Small intestine (tissue), 7 donors: Measurements from ENCODE around the gene MCF2. TPM values are rescaled to one million over a fixed set of nuclear protein-coding genes. Genes with fewer than 3 reads are reported as not detected.
"Not testable (repeated sequence)": the region's sequence is repeated elsewhere in the genome, so short reads cannot be mapped to it uniquely, and the experiment has no call there.

ENCODE experiments used
- DNase-seq, 2 donors: peaks; one replicate each; pipeline versions ENCODE4 v3.0.0 to v3.0.0-alpha.2; 2013
- FAIRE-seq: peaks from 2 replicates; lab custom pipeline; 2012; peaks lifted over from hg19 to GRCh38; lab: Jason Lieb, UNC
- H3K27ac ChIP-seq, 3 donors: one replicate each; pipeline ENCODE4 v1.5.1; 2013; ENCODE audit warnings: low read length in 2 of 3, mild to moderate bottlenecking in 2 of 3, control low read depth in 1 of 3, inconsistent platforms in 1 of 3, low read depth in 1 of 3, moderate library complexity in 1 of 3
- H3K27me3 ChIP-seq, 3 donors: one replicate each; pipeline ENCODE4 v1.6.1; 2013; ENCODE audit warnings: low read length in 3 of 3, inconsistent platforms in 1 of 3; ENCODE audit not compliant: control insufficient read depth in 3 of 3, insufficient read depth in 3 of 3
- H3K36me3 ChIP-seq, 3 donors: one replicate each; pipeline ENCODE4 v1.6.1; 2013; ENCODE audit warnings: low read length in 3 of 3, inconsistent platforms in 1 of 3, low read depth in 1 of 3, mild to moderate bottlenecking in 1 of 3, moderate library complexity in 1 of 3; ENCODE audit not compliant: control insufficient read depth in 3 of 3, insufficient read depth in 2 of 3
- H3K4me1 ChIP-seq, 3 donors: one replicate each; pipeline ENCODE4 v1.6.1; 2013; ENCODE audit warnings: low read length in 2 of 3, inconsistent platforms in 1 of 3, low read depth in 1 of 3, mild to moderate bottlenecking in 1 of 3, moderate library complexity in 1 of 3; ENCODE audit not compliant: control insufficient read depth in 3 of 3, insufficient read depth in 2 of 3
- H3K4me3 ChIP-seq, 3 donors: one replicate each; pipeline ENCODE4 v1.5.1; 2013; ENCODE audit warnings: low read length in 3 of 3, control low read depth in 1 of 3, inconsistent platforms in 1 of 3, low read depth in 1 of 3, mild to moderate bottlenecking in 1 of 3, moderate library complexity in 1 of 3
- H3K9me3 ChIP-seq, 2 donors: one replicate each; pipeline ENCODE4 v1.6.1; 2013; ENCODE audit warnings: low read depth in 1 of 2, low read length in 1 of 2; ENCODE audit not compliant: control insufficient read depth in 2 of 2, insufficient read depth in 1 of 2
- WGBS, 3 donors: extraction: QIAGEN DNeasy Blood & Tissue Kit; methylation state at CpG; one replicate each; pipeline ENCODE4 v1.1.7; 2013; 5-methylcytosine and 5-hydroxymethylcytosine counted together
- polyA plus RNA-seq, 4 donors: library from polyadenylated mRNA; stranded (reverse) in 3 of 4; unstranded in 1 of 4; fragments of 200-250 nt in 3 of 4; fragments of 120-200 nt in 1 of 4; gene quantifications; one replicate each; pipeline versions ENCODE4 v1.2.1 to v1.2.3, GENCODE V29; 2013
- donor health status: healthy with polysubstance abuse.
- donor health status: control.
- donor health status: control.
- donor health status: Bipolar disorder and iron deficiency.
- donor health status: healthy.

MCF2 gene
- polyA plus RNA-seq, 4 donors = 0.06 to 0.21 TPM; not detected in 2

DNA sequence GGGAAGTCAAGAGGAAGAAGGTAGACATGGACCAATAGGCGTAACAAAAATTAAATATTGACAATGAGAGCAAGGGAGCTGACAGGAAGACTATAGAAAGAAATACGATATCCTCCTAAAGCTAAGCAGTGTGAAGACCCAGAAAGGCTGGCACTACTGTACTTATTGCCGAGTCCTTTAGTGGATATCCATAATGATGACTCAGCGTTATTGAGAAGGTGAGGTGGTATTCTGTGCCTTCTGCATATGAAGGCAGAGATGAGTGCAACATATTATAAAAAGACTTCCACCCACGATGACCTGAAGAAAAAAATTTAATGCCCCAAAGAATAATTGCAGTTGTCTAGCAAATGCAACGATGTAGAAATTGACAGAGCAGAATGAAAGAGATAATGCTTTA is 13.0 kb upstream of the MCF2 start:
- Histone ChIP-seq H3K4me3 (no peak overlapping the region), H3K9me3 (no peaks in the 10 kb centered on the region), H3K27me3 (no peaks in the 10 kb centered on the region), H3K36me3 (peaks cover 0 to 2% (median 0%) of the 10 kb centered on the region in 3 donors), H3K4me1 (no peaks in the 10 kb centered on the region), H3K27ac (no peak overlapping the region)
- no peak for FAIRE-seq
- no peak for DNase-seq
- WGBS, 3 donors = 84 to 90% (median 88%) methylated on average over 6 of the region's 6 CpGs

DNA sequence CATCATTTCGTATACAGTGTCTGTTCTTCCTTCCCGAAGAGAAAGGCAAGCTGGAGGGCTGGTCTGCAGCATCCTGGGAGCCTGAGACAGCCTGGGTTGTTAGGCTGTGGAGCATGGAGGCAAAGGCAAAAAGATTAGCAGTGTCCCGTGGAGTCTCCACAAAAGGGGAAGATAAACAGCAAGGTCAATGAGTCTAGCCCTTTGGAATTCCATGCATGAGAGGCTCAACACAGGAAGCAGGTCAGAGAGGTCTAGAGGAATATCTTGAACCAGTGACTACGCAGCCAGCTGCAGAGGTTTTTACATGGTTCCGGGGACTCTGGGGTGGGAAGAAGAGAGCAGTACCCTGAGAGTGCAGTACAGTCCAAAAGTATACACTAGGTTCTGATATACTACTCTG is 12.2 kb upstream of the MCF2 start:
- FAIRE-seq (no peak), DNase-seq (no peak)
- H3K4me1 ChIP-seq = no peaks in the 10 kb centered on the region
- WGBS, 3 donors = 52 to 68% (median 63%) methylated on average over 5 of the region's 5 CpGs
- H3K27me3 ChIP-seq = no peaks in the 10 kb centered on the region
- no peaks in the 10 kb centered on the region for H3K9me3 ChIP-seq
- H3K36me3 ChIP-seq = peaks cover 0 to 2% (median 0%) of the 10 kb centered on the region in 3 donors
- H3K4me3 ChIP-seq = no peak overlapping the region
- H3K27ac ChIP-seq = no peak overlapping the region

DNA sequence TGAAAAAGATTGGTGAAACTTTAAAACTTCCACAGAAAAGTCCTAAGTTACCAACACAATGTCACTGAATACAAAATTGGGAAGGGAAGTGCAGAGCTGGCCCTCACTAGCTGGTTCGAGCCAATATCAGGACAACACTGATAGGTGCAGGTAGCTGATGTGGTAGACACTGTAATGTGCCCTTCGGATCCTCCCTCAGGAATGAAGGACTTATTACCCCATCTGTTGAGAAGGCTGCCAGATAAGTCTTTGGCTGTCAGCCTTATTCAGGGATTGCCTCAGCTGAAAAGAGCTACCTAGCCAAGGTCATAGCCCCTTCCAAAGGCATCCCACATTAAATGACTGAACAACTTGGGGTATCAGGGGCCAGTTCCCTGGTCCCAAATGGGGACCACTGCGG is 5.3 kb downstream of the MCF2 start:
- 79 to 95% (median 84%) methylated on average over 3 of the region's 3 CpGs for WGBS, 3 donors
- Histone ChIP-seq H3K4me3 (no peak overlapping the region), H3K4me1 (no peaks in the 10 kb centered on the region), H3K27ac (no peak overlapping the region), H3K36me3 (no peaks in the 10 kb centered on the region), H3K27me3 (no peaks in the 10 kb centered on the region), H3K9me3 (no peaks in the 10 kb centered on the region)
- FAIRE-seq (no peak), DNase-seq (no peak)

DNA sequence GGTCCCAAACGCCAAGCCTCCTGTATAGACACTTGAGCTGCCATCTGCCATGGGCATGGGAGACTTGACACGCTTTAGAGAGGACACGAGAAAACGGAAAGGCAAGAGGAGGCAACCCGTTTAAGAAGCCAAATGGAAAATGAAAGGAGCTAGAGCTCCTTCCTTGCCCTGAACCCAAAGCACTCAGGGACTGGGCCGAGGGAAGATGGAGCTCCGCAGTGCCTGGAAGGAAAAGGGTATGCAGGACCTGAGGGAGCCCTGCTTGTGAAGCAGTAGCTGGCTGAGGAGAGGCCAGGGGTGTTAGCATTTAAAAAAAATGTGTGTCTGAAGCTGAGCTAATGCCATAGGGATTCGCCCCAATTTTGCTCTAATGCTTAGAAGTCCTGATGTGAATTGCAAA is 15.1 kb downstream of the MCF2 start:
- Histone ChIP-seq H3K27ac (no peak overlapping the region), H3K9me3 (no peaks in the 10 kb centered on the region), H3K27me3 (peaks cover 0 to 13% (median 5%) of the 10 kb centered on the region in 3 donors), H3K4me3 (no peak overlapping the region), H3K36me3 (no peaks in the 10 kb centered on the region), H3K4me1 (no peaks in the 10 kb centered on the region)
- 35 to 53% (median 39%) methylated on average over 8 of the region's 8 CpGs for WGBS, 3 donors
- FAIRE-seq = no peak
- peak in 1 of 2 donors; percentile 1 for DNase-seq

DNA sequence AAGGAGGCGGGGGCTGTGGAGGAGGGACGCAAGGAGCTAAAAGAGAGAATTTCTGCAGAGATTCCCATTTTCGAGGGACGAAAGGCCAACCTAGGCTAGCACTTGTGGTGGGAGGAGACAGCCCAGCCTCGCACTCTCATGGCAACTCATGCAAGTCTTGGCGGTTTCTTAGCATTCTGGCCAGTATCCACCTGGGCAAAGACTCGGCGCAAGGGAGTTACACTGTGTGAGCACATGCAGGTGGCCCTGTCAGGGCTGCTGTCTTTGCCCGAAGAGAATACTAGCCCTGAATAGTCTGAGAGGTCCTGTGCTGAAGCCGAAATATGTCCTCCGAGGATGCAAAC is 15.5 kb downstream of the MCF2 start:
- no peaks in the 10 kb centered on the region for H3K36me3 ChIP-seq
- H3K4me1 ChIP-seq = no peaks in the 10 kb centered on the region
- DNase-seq = no peak
- WGBS, 3 donors = 19 to 49% (median 33%) methylated on average over 11 of the region's 11 CpGs
- FAIRE-seq = no peak
- peaks cover 0 to 13% (median 5%) of the 10 kb centered on the region in 3 donors for H3K27me3 ChIP-seq
- no peak overlapping the region for H3K4me3 ChIP-seq
- no peaks in the 10 kb centered on the region for H3K9me3 ChIP-seq
- no peak overlapping the region for H3K27ac ChIP-seq

DNA sequence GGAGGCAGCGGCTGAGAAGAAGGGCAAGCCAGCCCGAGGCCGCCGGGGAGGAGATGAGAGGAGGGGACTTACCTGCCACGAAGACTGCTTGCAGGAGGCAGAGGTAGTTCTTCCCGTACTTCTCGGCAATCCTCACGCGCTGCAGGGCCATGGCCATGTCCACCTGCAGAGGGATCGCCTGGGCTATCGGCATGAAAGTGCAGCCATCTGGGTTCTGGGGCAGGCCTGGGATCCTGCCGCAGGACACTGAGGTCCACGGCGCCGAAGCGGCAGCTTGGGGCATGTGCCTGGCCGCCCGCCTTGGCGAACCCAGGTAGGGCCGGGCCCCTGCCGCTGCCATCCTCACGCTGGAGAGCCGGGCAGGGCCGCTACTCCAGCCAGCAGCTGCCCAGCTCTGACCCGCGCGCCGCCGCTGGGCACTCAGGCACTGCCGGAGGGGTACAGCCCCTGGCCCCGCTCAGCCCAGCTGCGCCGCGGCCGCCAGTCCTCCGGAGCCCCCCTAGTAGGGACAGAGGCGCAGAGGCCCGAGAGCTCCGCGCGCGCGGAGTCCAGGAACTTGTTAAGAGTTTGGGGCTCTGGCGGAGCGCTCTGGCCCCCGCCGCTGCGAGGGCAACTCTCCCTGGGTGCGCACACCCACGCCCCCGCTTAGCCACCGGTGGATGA is 16.0 kb downstream of the MCF2 start:
- Histone ChIP-seq H3K27me3 (peaks cover 0 to 13% (median 5%) of the 10 kb centered on the region in 3 donors), H3K36me3 (no peaks in the 10 kb centered on the region), H3K9me3 (no peaks in the 10 kb centered on the region), H3K27ac (no peak overlapping the region), H3K4me1 (no peaks in the 10 kb centered on the region), H3K4me3 (no peak overlapping the region)
- DNase-seq (peak in 1 of 2 donors; percentile 1), FAIRE-seq (no peak)
- 1 to 29% (median 25%) methylated on average over 23 to 52 of the region's 52 CpGs for WGBS, 3 donors

DNA sequence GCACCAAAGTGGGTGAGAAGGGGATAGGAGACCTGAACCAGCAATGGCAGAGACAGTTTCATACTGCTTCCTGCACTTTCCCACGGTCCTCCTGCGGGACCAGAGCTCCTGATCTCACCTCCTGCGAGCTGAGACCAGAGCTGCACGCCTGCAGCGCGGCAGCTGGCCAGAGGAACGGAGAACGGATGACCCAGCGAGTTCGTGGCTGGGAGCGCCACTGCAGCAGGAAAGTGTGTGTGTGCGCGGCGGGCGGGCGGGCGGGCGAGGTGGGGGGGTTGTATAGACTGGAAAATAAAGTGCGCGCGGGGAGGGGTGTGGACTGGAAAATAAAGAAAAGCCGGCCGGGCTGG is 16.5 kb downstream of the MCF2 start:
- FAIRE-seq = no peak
- Histone ChIP-seq H3K4me1 (no peaks in the 10 kb centered on the region), H3K9me3 (no peaks in the 10 kb centered on the region), H3K36me3 (no peaks in the 10 kb centered on the region), H3K27ac (no peak overlapping the region), H3K4me3 (no peak overlapping the region), H3K27me3 (peaks cover 0 to 13% (median 5%) of the 10 kb centered on the region in 3 donors)
- 1 to 20% (median 5%) methylated on average over 9 to 23 of the region's 23 CpGs for WGBS, 3 donors
- no peak for DNase-seq

DNA sequence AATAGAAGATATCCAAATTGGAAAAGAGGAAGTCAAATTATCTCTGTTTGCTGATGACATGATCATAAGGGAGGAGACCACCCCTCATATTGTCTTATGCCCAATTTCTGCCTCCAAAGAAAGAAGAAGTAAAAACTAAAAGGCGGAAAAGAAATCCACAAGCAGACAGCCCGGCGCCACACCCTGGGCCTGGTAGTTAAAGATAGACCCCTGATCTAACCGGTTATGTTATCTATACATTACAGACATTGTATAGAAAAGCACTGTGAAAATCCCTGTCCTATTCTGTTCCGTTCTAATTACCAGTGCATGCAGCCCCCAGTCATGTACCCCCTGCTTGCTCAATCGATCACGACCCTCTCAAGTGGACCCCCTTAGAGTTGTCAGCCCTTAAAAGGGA is 22.8 kb downstream of the MCF2 start:
- H3K9me3 ChIP-seq, H3K4me1 ChIP-seq, H3K36me3 ChIP-seq, FAIRE-seq, DNase-seq, H3K27ac ChIP-seq, H3K27me3 ChIP-seq, H3K4me3 ChIP-seq: not testable (repeated sequence)
- WGBS, 3 donors = 77 to 93% (median 81%) methylated on average over 7 of the region's 7 CpGs

DNA sequence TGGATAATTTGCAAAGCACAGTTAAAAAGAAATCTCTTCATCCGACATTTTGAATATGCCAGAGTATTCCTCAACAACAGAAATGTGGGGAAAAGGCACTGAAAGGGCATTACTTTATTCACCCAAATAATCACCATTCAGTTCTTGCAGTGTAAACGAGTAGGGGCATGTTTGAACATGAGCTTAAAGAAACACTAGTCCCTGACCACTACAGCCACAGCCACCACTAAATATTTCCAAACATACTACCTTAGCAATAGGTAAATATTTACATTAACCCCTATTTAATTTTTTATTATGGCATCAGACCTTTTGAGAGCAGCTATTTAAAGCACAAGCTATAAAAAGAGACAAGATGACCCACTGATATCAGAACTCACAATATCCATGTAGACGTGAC is 27.6 kb downstream of the MCF2 start:
- 40 to 60% (median 42%) methylated on average over 3 of the region's 3 CpGs for WGBS, 3 donors
- no peak overlapping the region for H3K27ac ChIP-seq
- DNase-seq (no peak), FAIRE-seq (no peak)
- H3K4me1 ChIP-seq = no peaks in the 10 kb centered on the region
- no peak overlapping the region for H3K4me3 ChIP-seq
- no peaks in the 10 kb centered on the region for H3K27me3 ChIP-seq
- no peaks in the 10 kb centered on the region for H3K9me3 ChIP-seq
- H3K36me3 ChIP-seq = no peaks in the 10 kb centered on the region
